Heart left ventricle (tissue), 16 donors: ENCODE data around the gene OR5C1. TPM values are rescaled to one million over a fixed set of nuclear protein-coding genes. Genes with fewer than 3 reads are reported as not detected.
A peak's percentile ranks its signal among the peaks of the same experiment; 100 is the strongest.
"Not testable (repeated sequence)": the region's sequence is repeated elsewhere in the genome, so short reads cannot be mapped to it uniquely, and the experiment has no call there.

Source experiments
- ATAC-seq, 4 donors: fragments of 200-7000 bp; cut with Tn5 transposase; one replicate each; pipeline ENCODE4 v1.9.1; 2020 to 2022; ENCODE audit warnings: moderate library complexity in 4 of 4, mild to moderate bottlenecking in 3 of 4, moderate number of reproducible peaks in 1 of 4
- DNase-seq, 5 donors: peaks; one replicate each; pipeline ENCODE4 v3.0.0-alpha.2; 2020
- H3K27ac ChIP-seq, 12 donors: fragments of 200-600 bp; sonication (generic) in 4 of 12; one replicate each; pipeline versions ENCODE4 v1.5.0 to v1.8.0; 2016 to 2022; ENCODE audit warnings: mild to moderate bottlenecking in 2 of 12
- H3K27me3 ChIP-seq, 9 donors: fragments of 200-600 bp; sonication (generic) in 2 of 9; one replicate each; pipeline versions ENCODE4 v1.5.1 to v1.8.0; 2016 to 2022; ENCODE audit warnings: mild to moderate bottlenecking in 3 of 9
- H3K36me3 ChIP-seq, 9 donors: fragments of 200-600 bp; sonication (generic) in 2 of 9; one replicate each; pipeline versions ENCODE4 v1.5.0 to v1.8.0; 2018 to 2022; ENCODE audit warnings: mild to moderate bottlenecking in 2 of 9
- H3K4me1 ChIP-seq, 12 donors: fragments of 200-600 bp; sonication (generic) in 4 of 12; one replicate each; pipeline versions ENCODE4 v1.5.0 to v1.8.0; 2016 to 2022; ENCODE audit warnings: mild to moderate bottlenecking in 3 of 12
- H3K4me3 ChIP-seq, 12 donors: fragments of 200-600 bp; sonication (generic) in 4 of 12; one replicate each; pipeline versions ENCODE4 v1.5.0 to v1.8.0; 2017 to 2022; ENCODE audit warnings: mild to moderate bottlenecking in 9 of 12, moderate library complexity in 4 of 12
- H3K9me3 ChIP-seq, 12 donors: fragments of 200-600 bp; sonication (generic) in 4 of 12; one replicate each; pipeline versions ENCODE4 v1.5.0 to v1.8.0; 2016 to 2022; ENCODE audit warnings: mild to moderate bottlenecking in 1 of 12
- CTCF ChIP-seq, 12 donors: fragments of 200-600 bp; sonication (generic) in 4 of 12; IDR thresholded peaks; one replicate each; pipeline versions ENCODE4 v1.5.0 to v1.8.0; 2018 to 2022; ENCODE audit warnings: antibody characterized with exemption in 12 of 12, mild to moderate bottlenecking in 5 of 12
- POLR2A ChIP-seq, 2 donors: fragments of 450-650 bp; IDR thresholded peaks; one replicate each; pipeline ENCODE4 v1.6.1; 2017; ENCODE audit warnings: antibody characterized with exemption in 2 of 2, mild to moderate bottlenecking in 2 of 2, moderate library complexity in 2 of 2
- WGBS, 4 donors: extraction: QIAGEN DNeasy Blood & Tissue Kit in 2 of 4; methylation state at CpG; one replicate each; pipeline versions ENCODE4 v1.1.5 to v1.1.7; 2013 to 2018; 5-methylcytosine and 5-hydroxymethylcytosine counted together
- intact Hi-C, 10 donors: fragments of 100-400 bp; cut with DNase I; formaldehyde crosslinking; loops; one replicate each; pipeline versions ENCODE4 v1.11.1 to v1.14.2; 2022
- polyA plus RNA-seq, 2 donors: library from polyadenylated mRNA; stranded (reverse); fragments of 200-250 nt; gene quantifications; one replicate each; pipeline ENCODE4 v1.2.3, GENCODE V29; 2013
- total RNA-seq, 9 donors: library from RNA; depleted of rRNA in 2 of 9; stranded (reverse); fragments of >200 nt in 2 of 9; fragmentation: NEBNext Ultra II Directional in 3 of 9; extraction: Animal tissue kit (Norgen Biotek cat#: 25700) in 3 of 9; gene quantifications; one replicate each; pipeline versions ENCODE4 v1.1.0 to v1.2.4, GENCODE V29; 2016 to 2023
- donor health status: ischemic (EF 13 %, LVEDD 7.1; RV severe dilation, severe dysfunction).
- donor health status: healthy with polysubstance abuse.
- donor health status: DM: no; HTN: yes; CAD: no.
- donor health status: DM: no; HTN: no; CAD: no.
- donor health status: ischemic (EF 25% LVEDD 6.9; RV normal size, moderate dysfunction).
- donor health status: ischemic (EF 25% LVEDD 5.7; RV mildly dilated, moderate dysfunction).
- donor health status: healthy.
- donor health status: DM: yes; HTN: yes; CAD: no.
- donor health status: ischemic (EF 35%, LVEDD 5.7; RV mildly dilated, moderate dysfunction).
- donor health status: nonischemic (EF 11% LVEDD 7.7; RV severe dilation, severe dysfunction).
- donor health status: DM: yes; HTN: yes; CAD: no.
- donor health status: PGD.
- donor health status: ischemic (EF 29% LVEDD 5.4; RV normal size, mild dysfunction).
- donor health status: nonischemic (EF 23%, LVEDD 6.1; RV moderate dilation, normal function).

The OR5C1 gene
- total and polyA plus RNA-seq, 11 donors = not detected

DNA sequence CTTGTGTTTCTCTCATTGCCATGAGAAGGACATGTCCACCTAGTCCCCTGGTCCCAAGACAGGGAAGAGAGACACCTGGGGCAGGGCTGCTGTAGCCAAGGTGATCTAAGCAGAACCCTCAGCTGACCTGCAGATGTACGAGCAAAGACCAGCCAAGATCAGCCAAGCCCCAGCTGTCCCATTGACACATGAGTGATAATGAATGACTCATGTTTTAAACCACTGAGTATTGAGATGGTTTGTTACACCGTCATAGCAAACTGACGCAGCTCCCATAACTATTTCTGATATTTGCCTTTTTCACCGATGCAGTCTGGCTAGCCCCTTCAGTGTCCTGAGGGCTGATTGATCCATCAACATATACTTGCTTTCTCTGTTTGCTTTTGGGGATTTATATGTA, 17.9 kb downstream of the OR5C1 start:
- Histone ChIP-seq H3K4me1 (peaks cover 0 to 4% (median 0%) of the 10 kb centered on the region in 12 donors), H3K27ac (no peak overlapping the region), H3K27me3 (no peaks in the 10 kb centered on the region), H3K9me3 (peaks cover 0 to 2% (median 0%) of the 10 kb centered on the region in 12 donors), H3K36me3 (no peaks in the 10 kb centered on the region), H3K4me3 (no peak overlapping the region)
- WGBS, 4 donors = 83 to 91% (median 88%) methylated on average over 4 of the region's 4 CpGs
- TF ChIP-seq CTCF (IDR thresholded peaks at IDR 0.05) = no peak
- no peak for TF ChIP-seq POLR2A (IDR thresholded peaks at IDR 0.05)
- intact Hi-C loops = loop anchor here in 5 of 10 donors (5.0 to 10.0 kb wide), 5 partner anchors 339 to 709 kb away; partner anchors contain the start of gene PTGS1 (in 2 of the 5)
- DNase-seq = no peak
- no peak for ATAC-seq

GRCh38 chr9:122807271-122807900, 18.7 kb downstream of the OR5C1 start:
- Histone ChIP-seq H3K36me3 (no peaks in the 10 kb centered on the region), H3K4me3 (no peak overlapping the region), H3K27me3 (no peaks in the 10 kb centered on the region), H3K9me3 (peaks cover 0 to 2% (median 0%) of the 10 kb centered on the region in 12 donors), H3K27ac (no peak overlapping the region), H3K4me1 (peaks cover 0 to 4% (median 0%) of the 10 kb centered on the region in 12 donors)
- peak in 1 of 4 donors; percentile 12 for ATAC-seq
- WGBS, 4 donors = 67 to 100% (median 76%) methylated on average over 1 of the region's 1 CpG
- TF ChIP-seq CTCF (IDR thresholded peaks at IDR 0.05) = no peak
- no peak for TF ChIP-seq POLR2A (IDR thresholded peaks at IDR 0.05)
- intact Hi-C loops = loop anchor here in 5 of 10 donors (5.0 to 10.0 kb wide), 5 partner anchors 340 to 710 kb away; partner anchors contain the start of gene PTGS1 (in 2 of the 5)
- no peak for DNase-seq

GRCh38 chr9:122808141-122808540, 19.4 kb downstream of the OR5C1 start:
- no peak for ATAC-seq
- Histone ChIP-seq H3K4me3 (no peak overlapping the region), H3K36me3 (no peaks in the 10 kb centered on the region), H3K4me1 (peaks cover 0 to 4% (median 0%) of the 10 kb centered on the region in 12 donors), H3K27me3 (no peaks in the 10 kb centered on the region), H3K9me3 (peaks cover 0 to 2% (median 0%) of the 10 kb centered on the region in 12 donors), H3K27ac (no peak overlapping the region)
- WGBS, 4 donors = 95 to 97% (median 96%) methylated on average over 3 of the region's 3 CpGs
- intact Hi-C loops = loop anchor here in 6 of 10 donors (2.0 to 10.0 kb wide), 6 partner anchors 341 to 711 kb away; partner anchors contain the start of gene PTGS1 (in 2 of the 6)
- DNase-seq = no peak
- no peak for TF ChIP-seq POLR2A (IDR thresholded peaks at IDR 0.05)
- TF ChIP-seq CTCF (IDR thresholded peaks at IDR 0.05) = no peak

DNA sequence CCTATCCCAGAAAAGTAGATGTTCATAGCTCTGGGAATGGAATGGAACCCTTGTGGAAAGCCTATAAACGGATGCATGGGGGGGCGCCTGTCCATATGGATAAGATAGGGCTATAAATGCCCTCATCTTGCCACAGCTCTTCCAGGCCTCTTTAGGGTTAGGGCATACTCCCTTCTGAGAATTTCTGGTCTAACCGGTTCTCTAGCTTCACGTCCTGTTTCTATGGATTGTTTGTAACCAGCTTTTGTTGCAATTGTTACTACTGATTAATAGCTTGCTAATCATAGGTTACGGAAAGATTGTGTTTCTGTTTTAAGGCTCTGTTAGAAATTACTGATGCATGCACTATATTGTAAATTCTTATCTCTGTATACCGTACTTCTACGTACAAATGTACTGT, 20.5 kb downstream of the OR5C1 start:
- not testable (repeated sequence) for H3K27ac ChIP-seq, H3K27me3 ChIP-seq, H3K4me1 ChIP-seq, ATAC-seq, DNase-seq, H3K4me3 ChIP-seq, H3K36me3 ChIP-seq, H3K9me3 ChIP-seq
- 77 to 88% (median 78%) methylated on average over 7 of the region's 7 CpGs for WGBS, 4 donors
- intact Hi-C loops = loop anchor here in 6 of 10 donors (2.0 to 10.0 kb wide), 6 partner anchors 342 to 712 kb away; partner anchors contain the start of gene PTGS1 (in 2 of the 6)
